MCF 10A (cell line): ENCODE measurements around the gene CCDC188. TPM values are rescaled to one million over a fixed set of nuclear protein-coding genes. Genes with fewer than 3 reads are reported as not detected.
A peak's percentile ranks its signal among the peaks of the same experiment; 100 is the strongest.

Experiments used
- BruUV-seq: library from RNA; stranded (reverse); fragments of 400-500 nt; replicated peaks from 2 replicates; lab custom pipeline; 2021; lab: Mats Ljungman, UMichigan
- CTCF ChIA-PET: fragments of 300-600 bp; sonication (Branson Sonifier 250); formaldehyde crosslinking; extraction: SDS; loops from one replicate; lab custom pipeline; 2021; ENCODE audit warnings: antibody characterized with exemption, inconsistent platforms; lab: Yijun Ruan, JAX
- POLR2A ChIA-PET: fragments of 300-600, 350-650 bp; sonication (Branson Sonifier 250); formaldehyde crosslinking; extraction: SDS; loops from one replicate; lab custom pipeline; 2020; ENCODE audit warnings: antibody characterized with exemption, inconsistent platforms; lab: Yijun Ruan, JAX
- DNase-seq: peaks from one replicate; pipeline ENCODE4 v3.0.0-alpha.2; 2018; ENCODE audit not compliant: unreplicated experiment
- H3K27ac Mint-ChIP-seq: one replicate; pipeline ENCODE4 v1.8.0; 2022; ENCODE audit warnings: mild to moderate bottlenecking, low read depth, mixed read lengths; ENCODE audit not compliant: unreplicated experiment
- H3K27me3 Mint-ChIP-seq: one replicate; pipeline ENCODE4 v1.8.0; 2022; ENCODE audit warnings: mixed read lengths; ENCODE audit not compliant: insufficient read depth, unreplicated experiment
- H3K36me3 Mint-ChIP-seq: one replicate; pipeline ENCODE4 v1.8.0; 2022; ENCODE audit warnings: mild to moderate bottlenecking, moderate library complexity, mixed read lengths; ENCODE audit not compliant: insufficient read depth, unreplicated experiment
- H3K4me1 Mint-ChIP-seq: one replicate; pipeline ENCODE4 v1.8.0; 2022; ENCODE audit warnings: mixed read lengths; ENCODE audit not compliant: insufficient read depth, unreplicated experiment
- H3K4me3 Mint-ChIP-seq: one replicate; pipeline ENCODE4 v1.8.0; 2022; ENCODE audit warnings: mild to moderate bottlenecking, moderate library complexity, mixed read lengths; ENCODE audit not compliant: unreplicated experiment
- H3K9me3 Mint-ChIP-seq: one replicate; pipeline ENCODE4 v1.8.0; 2022; ENCODE audit warnings: mixed read lengths; ENCODE audit not compliant: unreplicated experiment
- intact Hi-C: fragments of 100-400 bp; cut with micrococcal nuclease; formaldehyde crosslinking; loops from 2 replicates; pipeline ENCODE4 v1.14.1; 2022
- total RNA-seq: library from RNA; stranded (reverse); gene quantifications from 2 replicates; pipeline ENCODE4 v1.2.3, GENCODE V29; 2022
- TF ChIP-seq, protein P1 (sequence below): fragments of 200-600 bp; IDR thresholded peaks from one replicate; pipeline ENCODE4 v1.8.0; 2022; ENCODE audit warnings: antibody characterized with exemption, mild to moderate bottlenecking; ENCODE audit not compliant: unreplicated experiment

CCDC188 gene
- total RNA-seq, 1 experiment from 2014 or later: 0.70 TPM

DNA sequence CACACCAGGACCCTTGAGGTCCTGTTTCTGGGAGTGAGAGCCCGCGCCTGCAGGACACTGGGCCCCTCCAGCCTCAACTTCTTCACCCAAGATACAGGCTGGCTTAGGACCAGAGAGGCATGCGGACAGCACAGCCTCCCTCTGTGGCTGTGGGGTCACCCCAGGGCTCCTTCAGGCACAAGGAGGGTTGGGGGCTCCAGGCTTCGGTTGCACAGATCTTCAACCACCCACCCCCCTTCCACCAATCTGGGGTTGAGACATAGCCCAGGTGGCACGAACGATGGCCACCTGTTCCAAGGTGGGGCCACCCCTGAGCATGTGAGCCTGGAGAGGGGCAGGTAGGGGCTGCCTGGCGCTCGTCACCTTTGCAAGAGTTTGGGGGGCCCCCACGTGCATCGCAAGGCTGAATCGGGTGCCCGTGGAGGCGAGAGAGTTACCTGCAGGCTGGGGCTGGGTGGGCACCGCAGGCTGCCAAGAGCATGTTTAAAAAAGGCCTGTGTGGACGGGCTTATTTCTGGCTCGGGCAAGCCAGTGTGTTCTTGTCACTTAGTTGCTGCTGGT, 18.1 kb downstream of the CCDC188 start:
- TF ChIP-seq, protein P1, sequence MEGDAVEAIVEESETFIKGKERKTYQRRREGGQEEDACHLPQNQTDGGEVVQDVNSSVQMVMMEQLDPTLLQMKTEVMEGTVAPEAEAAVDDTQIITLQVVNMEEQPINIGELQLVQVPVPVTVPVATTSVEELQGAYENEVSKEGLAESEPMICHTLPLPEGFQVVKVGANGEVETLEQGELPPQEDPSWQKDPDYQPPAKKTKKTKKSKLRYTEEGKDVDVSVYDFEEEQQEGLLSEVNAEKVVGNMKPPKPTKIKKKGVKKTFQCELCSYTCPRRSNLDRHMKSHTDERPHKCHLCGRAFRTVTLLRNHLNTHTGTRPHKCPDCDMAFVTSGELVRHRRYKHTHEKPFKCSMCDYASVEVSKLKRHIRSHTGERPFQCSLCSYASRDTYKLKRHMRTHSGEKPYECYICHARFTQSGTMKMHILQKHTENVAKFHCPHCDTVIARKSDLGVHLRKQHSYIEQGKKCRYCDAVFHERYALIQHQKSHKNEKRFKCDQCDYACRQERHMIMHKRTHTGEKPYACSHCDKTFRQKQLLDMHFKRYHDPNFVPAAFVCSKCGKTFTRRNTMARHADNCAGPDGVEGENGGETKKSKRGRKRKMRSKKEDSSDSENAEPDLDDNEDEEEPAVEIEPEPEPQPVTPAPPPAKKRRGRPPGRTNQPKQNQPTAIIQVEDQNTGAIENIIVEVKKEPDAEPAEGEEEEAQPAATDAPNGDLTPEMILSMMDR: no peak
- Mint-ChIP-seq H3K27me3 (no peaks in the 10 kb centered on the region), H3K27ac (peak overlapping the region; percentile 61), H3K9me3 (no peaks in the 10 kb centered on the region), H3K4me1 (no peaks in the 10 kb centered on the region), H3K36me3 (peaks cover 6% of the 10 kb centered on the region), H3K4me3 (peak overlapping the region; percentile 71)
- no TSS peak for BruUV-seq
- DNase-seq: no peak
- POLR2A ChIA-PET: no interaction called here
- CTCF ChIA-PET: no interaction called here
- intact Hi-C loops: no loop called here

DNA sequence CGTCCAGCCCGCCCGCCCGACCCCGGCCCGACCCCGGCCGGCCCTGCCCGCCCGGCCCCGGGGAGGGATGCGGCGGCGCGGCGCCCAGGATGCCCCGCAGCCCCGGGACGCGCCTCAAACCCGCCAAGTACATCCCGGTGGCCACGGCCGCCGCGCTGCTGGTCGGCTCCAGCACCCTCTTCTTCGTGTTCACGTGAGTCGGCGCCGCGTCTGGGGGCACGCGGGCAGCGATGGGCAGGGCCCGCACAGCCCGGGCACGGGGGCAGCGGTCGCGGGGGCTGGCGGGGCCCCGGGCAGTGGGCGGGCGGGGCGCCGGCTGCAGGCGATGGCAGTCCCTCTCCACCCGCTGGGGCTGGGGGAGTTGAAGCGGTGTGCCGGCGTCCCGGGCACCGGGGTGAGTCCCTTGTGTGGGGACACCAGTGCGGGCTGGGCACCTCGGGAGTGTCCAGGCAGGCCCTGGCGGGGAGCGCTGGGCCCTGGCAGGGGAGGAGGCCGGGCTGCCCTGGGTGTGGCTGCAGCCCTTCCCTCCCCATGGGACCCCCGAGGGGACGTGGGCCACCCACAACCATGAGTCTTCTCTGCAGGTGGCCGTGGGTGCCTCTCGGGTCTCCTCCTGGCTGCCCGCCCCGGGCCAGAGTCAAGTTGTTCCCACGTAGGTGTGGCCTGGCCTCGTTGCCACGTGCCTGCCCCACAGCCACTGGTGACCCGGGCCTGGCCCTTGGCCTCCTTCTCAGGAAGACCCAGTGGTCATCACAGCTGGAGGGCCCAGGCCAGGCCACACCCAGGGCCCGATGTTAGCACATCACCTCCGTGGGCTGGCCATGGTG, 18.8 kb downstream of the CCDC188 start:
- intact Hi-C loops: no loop called here
- BruUV-seq: no TSS peak
- TF ChIP-seq, protein P1: no peak
- DNase-seq: no peak
- Mint-ChIP-seq H3K36me3 (peaks cover 12% of the 10 kb centered on the region), H3K4me1 (no peaks in the 10 kb centered on the region), H3K27ac (no peak overlapping the region), H3K4me3 (peak overlapping the region; percentile 71), H3K9me3 (no peaks in the 10 kb centered on the region), H3K27me3 (no peaks in the 10 kb centered on the region)
- ChIA-PET POLR2A (no interaction called here), CTCF (no interaction called here)

DNA sequence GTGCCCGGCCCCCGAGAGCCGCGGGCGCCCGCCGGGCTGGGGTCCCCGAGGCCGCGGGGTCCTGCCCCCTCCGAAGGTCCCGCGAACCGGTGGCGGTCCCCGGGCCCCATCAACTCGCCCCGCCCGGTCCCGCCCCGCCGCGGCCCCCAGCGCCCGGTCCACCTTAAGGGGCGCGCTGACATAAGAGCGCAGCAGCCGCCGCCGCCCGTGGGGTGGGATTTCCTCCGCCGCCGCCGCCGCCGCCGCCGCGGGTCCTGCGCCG, 19.3 kb downstream of the CCDC188 start, which contains the start of gene ZDHHC8:
ZDHHC8 (plus strand) TSS at position 208 of the 262 bp plus-strand sequence. CDS start 144 bp downstream, outside the sequence.
- no peak for DNase-seq
- H3K36me3 Mint-ChIP-seq: peaks cover 15% of the 10 kb centered on the region
- no TSS peak for BruUV-seq
- intact Hi-C loops: no loop called here
- no peaks in the 10 kb centered on the region for H3K4me1 Mint-ChIP-seq
- TF ChIP-seq, protein P1: no peak
- CTCF ChIA-PET: no interaction called here
- H3K27ac Mint-ChIP-seq: peak within 1 kb of the TSS; percentile 61
- POLR2A ChIA-PET: no interaction called here
- peak within 1 kb of the TSS; percentile 71 for H3K4me3 Mint-ChIP-seq
- H3K27me3 Mint-ChIP-seq: no peaks in the 10 kb centered on the region
- H3K9me3 Mint-ChIP-seq: no peaks in the 10 kb centered on the region

DNA sequence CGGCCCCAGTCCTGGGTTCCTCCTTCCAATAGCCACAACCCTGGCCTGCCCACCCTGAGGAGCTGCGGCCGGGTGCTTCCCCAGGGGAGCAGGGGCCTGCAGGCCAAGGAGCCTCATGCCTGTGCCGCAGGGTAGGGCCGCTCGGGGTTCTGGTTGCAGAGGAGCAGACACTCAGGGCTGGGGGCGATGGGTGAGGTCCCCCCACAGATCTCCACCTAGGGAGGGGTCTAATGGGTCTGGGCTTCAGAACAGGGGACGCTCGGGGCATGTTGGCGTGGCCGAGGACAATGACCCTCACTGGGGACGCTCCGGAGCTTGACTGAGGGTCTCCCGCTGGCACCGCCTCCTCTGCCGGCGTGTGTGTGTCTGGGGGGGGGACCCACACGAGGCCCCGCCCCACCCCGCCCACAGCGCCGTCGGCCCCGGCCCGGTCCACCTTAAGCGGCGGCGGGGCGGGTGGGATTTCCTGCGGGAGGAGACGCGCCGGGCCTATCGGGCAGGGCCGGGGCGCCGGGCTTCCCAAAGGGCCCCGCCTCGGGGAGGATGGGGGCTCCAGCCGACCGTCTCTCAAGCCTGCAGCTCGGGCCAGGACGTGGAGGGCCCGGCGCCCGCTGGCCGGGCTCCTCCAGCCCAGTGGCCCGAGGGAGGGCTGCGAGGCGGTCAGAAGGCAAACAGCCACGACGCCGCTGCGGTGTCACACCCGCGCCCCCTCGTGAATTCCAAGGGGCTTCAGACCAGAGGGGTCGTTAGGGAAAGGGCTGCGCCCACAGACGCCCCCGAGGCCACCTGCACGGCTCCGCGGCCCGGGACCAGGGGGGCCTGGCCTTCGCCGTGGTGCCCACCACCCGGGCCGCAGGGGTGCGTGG, 19.9 kb downstream of the CCDC188 start:
- Mint-ChIP-seq H3K4me1 (no peaks in the 10 kb centered on the region), H3K27me3 (no peaks in the 10 kb centered on the region), H3K9me3 (no peaks in the 10 kb centered on the region), H3K36me3 (peaks cover 21% of the 10 kb centered on the region), H3K27ac (no peak overlapping the region), H3K4me3 (peak overlapping the region; percentile 63)
- peak; percentile 65 for DNase-seq
- BruUV-seq: no TSS peak
- POLR2A ChIA-PET: interaction anchor here (0.6 to 3.0 kb wide), 3 partner anchors 12 to 208 kb away, joined by 3 to 17 read pairs (median 3); partner anchors contain the start of gene TRMT2A
- intact Hi-C loops: no loop called here
- TF ChIP-seq, protein P1: no peak
- CTCF ChIA-PET: interaction anchor here (0.6 to 1.1 kb wide), 2 partner anchors 26 to 52 kb away, joined by 3 to 4 read pairs; no protein-coding TSS in a partner anchor
